Endodermal cell (in vitro differentiated cells): ENCODE results near the gene SPCS1. TPM values are rescaled to one million over a fixed set of nuclear protein-coding genes. Genes with fewer than 3 reads are reported as not detected.

Source experiments
- DNase-seq: peaks from one replicate; pipeline ENCODE4 v3.0.0-alpha.2; 2017
- H3K27ac ChIP-seq: 2 replicates; pipeline ENCODE4 v1.5.1; 2013; ENCODE audit warnings: mild to moderate bottlenecking, low read depth, low read length, moderate library complexity
- H3K27me3 ChIP-seq: 2 replicates; pipeline ENCODE4 v1.6.1; 2013; ENCODE audit warnings: mild to moderate bottlenecking, low read length, moderate library complexity; ENCODE audit not compliant: insufficient read depth, control insufficient read depth, poor library complexity, severe bottlenecking
- H3K36me3 ChIP-seq: 2 replicates; pipeline ENCODE4 v1.7.0; 2013; ENCODE audit warnings: mild to moderate bottlenecking, low read length, moderate library complexity; ENCODE audit not compliant: control insufficient read depth, insufficient read depth
- H3K4me1 ChIP-seq: one replicate; pipeline ENCODE4 v1.7.0; 2013; ENCODE audit warnings: low read length; ENCODE audit not compliant: control insufficient read depth, insufficient read depth
- H3K4me3 ChIP-seq: 2 replicates; pipeline ENCODE4 v1.5.1; 2013; ENCODE audit warnings: mild to moderate bottlenecking, low read length, moderate library complexity
- H3K9ac ChIP-seq: 2 replicates; pipeline ENCODE4 v1.6.1; 2013; ENCODE audit warnings: mild to moderate bottlenecking, low read length, moderate library complexity; ENCODE audit not compliant: poor library complexity, severe bottlenecking; ENCODE audit errors: extremely low read depth
- H3K9me3 ChIP-seq: 2 replicates; pipeline ENCODE4 v1.6.1; 2013; ENCODE audit warnings: mild to moderate bottlenecking, low read length, moderate library complexity; ENCODE audit not compliant: control insufficient read depth
- H3K27ac Mint-ChIP-seq: 2 replicates; pipeline ENCODE4 v1.8.0; 2020; ENCODE audit warnings: mixed read lengths
- H3K27me3 Mint-ChIP-seq: 2 replicates; pipeline ENCODE4 v1.8.0; 2021; ENCODE audit warnings: mild to moderate bottlenecking, mixed read lengths; ENCODE audit not compliant: insufficient read depth
- H3K36me3 Mint-ChIP-seq: 2 replicates; pipeline ENCODE4 v1.8.0; 2020; ENCODE audit warnings: low read depth, mixed read lengths
- H3K4me1 Mint-ChIP-seq: 2 replicates; pipeline ENCODE4 v1.8.0; 2020; ENCODE audit warnings: mixed read lengths
- H3K4me3 Mint-ChIP-seq: 2 replicates; pipeline ENCODE4 v1.8.0; 2020; ENCODE audit warnings: mild to moderate bottlenecking, moderate library complexity, mixed read lengths
- H3K9me3 Mint-ChIP-seq: 2 replicates; pipeline ENCODE4 v1.8.0; 2020; ENCODE audit warnings: mild to moderate bottlenecking, mixed read lengths
- CTCF ChIP-seq: fragments of 200-600 bp; sonication (generic); conservative IDR thresholded peaks from 2 replicates; pipeline ENCODE4 v1.5.0; 2021; ENCODE audit warnings: antibody characterized with exemption, mild to moderate bottlenecking
- WGBS, 2 experiments: methylation state at CpG; one replicate each; pipeline versions ENCODE4 v1.1.5 to v1.1.7; 2013; ENCODE audit warnings: missing lambda C conversion rate in 2 of 2, mixed read lengths in 1 of 2; ENCODE audit not compliant: insufficient coverage in 1 of 2, insufficient read length in 1 of 2; 5-methylcytosine and 5-hydroxymethylcytosine counted together
- total RNA-seq, 2 donors: library from RNA; stranded (reverse); fragmentation: NEBNext Ultra II Directional in 1 of 2; extraction: Animal tissue kit (Norgen Biotek cat#: 25700) in 1 of 2; gene quantifications; 2 replicates in 1 of 2; 3 replicates in 1 of 2; pipeline ENCODE4 v1.2.1, GENCODE V29; 2021

The SPCS1 gene
- total RNA-seq, 2 donors from 2014 or later, result 101 to 113 TPM

GRCh38 chr3:52693071-52693470, 12.8 kb upstream of the SPCS1 start:
- peaks cover 90% of the 10 kb centered on the region for H3K36me3 Mint-ChIP-seq
- no peaks in the 10 kb centered on the region for H3K27me3 Mint-ChIP-seq
- Histone ChIP-seq H3K4me3 (no peak overlapping the region), H3K9ac (no peak overlapping the region), H3K9me3 (no peaks in the 10 kb centered on the region), H3K4me1 (no peaks in the 10 kb centered on the region), H3K27ac (no peak overlapping the region), H3K36me3 (peaks cover 98% of the 10 kb centered on the region), H3K27me3 (no peaks in the 10 kb centered on the region)
- H3K4me1 Mint-ChIP-seq, result no peaks in the 10 kb centered on the region
- TF ChIP-seq CTCF, result no peak
- peak overlapping the region; percentile 52 for H3K27ac Mint-ChIP-seq
- DNase-seq, result no peak
- H3K9me3 Mint-ChIP-seq, result no peaks in the 10 kb centered on the region
- H3K4me3 Mint-ChIP-seq, result no peak overlapping the region

- no peak overlapping the region for H3K9ac ChIP-seq
- DNase-seq, result no peak
- H3K4me1 ChIP-seq, result no peaks in the 10 kb centered on the region
- H3K27me3 ChIP-seq, result no peaks in the 10 kb centered on the region
- H3K4me3 ChIP-seq, result no peak overlapping the region
- H3K27me3 Mint-ChIP-seq, result no peaks in the 10 kb centered on the region
- 87 to 91% methylated on average over 7 of the region's 7 CpGs for WGBS, 2 experiments
- H3K27ac ChIP-seq, result no peak overlapping the region
- TF ChIP-seq CTCF, result no peak
- peaks cover 91% of the 10 kb centered on the region for H3K36me3 ChIP-seq
- H3K9me3 ChIP-seq, result no peaks in the 10 kb centered on the region
- H3K27ac Mint-ChIP-seq, result no peak overlapping the region
- H3K9me3 Mint-ChIP-seq, result no peaks in the 10 kb centered on the region
- H3K4me3 Mint-ChIP-seq, result no peak overlapping the region
- H3K4me1 Mint-ChIP-seq, result no peaks in the 10 kb centered on the region
- peaks cover 74% of the 10 kb centered on the region for H3K36me3 Mint-ChIP-seq
These were observed 11.2 kb upstream of the SPCS1 start for GRCh38 chr3:52694528-52695189.

GRCh38 chr3:52695798-52696671, 9.9 kb upstream of the SPCS1 start:
- H3K9me3 Mint-ChIP-seq, result no peaks in the 10 kb centered on the region

More at GRCh38 chr3:52695798-52696671, 9.9 kb upstream of the SPCS1 start:
- Histone ChIP-seq H3K27ac (no peak overlapping the region), H3K27me3 (no peaks in the 10 kb centered on the region), H3K9me3 (no peaks in the 10 kb centered on the region), H3K9ac (no peak overlapping the region), H3K36me3 (peaks cover 83% of the 10 kb centered on the region), H3K4me3 (no peak overlapping the region), H3K4me1 (no peaks in the 10 kb centered on the region)
- Mint-ChIP-seq H3K4me3 (no peak overlapping the region), H3K4me1 (no peaks in the 10 kb centered on the region), H3K27ac (no peak overlapping the region), H3K27me3 (no peaks in the 10 kb centered on the region), H3K36me3 (peaks cover 60% of the 10 kb centered on the region)
- WGBS, 2 experiments, result 94 to 100% methylated on average over 3 to 4 of the region's 4 CpGs
- no peak for TF ChIP-seq CTCF
- DNase-seq, result no peak
